HG03378 (cell line): ENCODE measurements around the gene SESN3.
"Not testable (repeated sequence)": the region's sequence is repeated elsewhere in the genome, so short reads cannot be mapped to it uniquely, and the experiment has no call there.

Source experiments
- ATAC-seq: cut with Tn5 transposase; IDR thresholded peaks from one replicate; pipeline ENCODE4 v1.9.1; 2021; ENCODE audit warnings: mild to moderate bottlenecking, moderate library complexity; ENCODE audit not compliant: unreplicated experiment

SESN3 gene

DNA sequence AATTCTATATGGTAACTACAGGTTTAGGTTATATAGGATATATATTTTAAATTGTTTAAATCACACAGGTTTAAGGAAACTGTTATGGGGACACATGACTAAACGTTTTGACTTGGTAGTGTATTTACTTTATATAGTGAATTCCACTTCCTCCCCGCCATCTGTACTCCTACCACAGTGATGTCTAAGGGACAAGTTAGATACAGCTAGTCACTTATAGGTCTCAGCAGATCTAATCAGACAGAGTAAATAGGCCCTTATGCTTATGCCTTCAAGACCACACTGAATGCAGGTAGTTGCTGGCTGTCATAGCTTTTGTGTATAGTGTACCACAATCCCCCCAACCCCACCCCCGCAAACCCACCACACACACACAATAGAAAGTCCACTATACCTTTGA is 8.2 kb downstream of the SESN3 start:
- no peak for ATAC-seq

DNA sequence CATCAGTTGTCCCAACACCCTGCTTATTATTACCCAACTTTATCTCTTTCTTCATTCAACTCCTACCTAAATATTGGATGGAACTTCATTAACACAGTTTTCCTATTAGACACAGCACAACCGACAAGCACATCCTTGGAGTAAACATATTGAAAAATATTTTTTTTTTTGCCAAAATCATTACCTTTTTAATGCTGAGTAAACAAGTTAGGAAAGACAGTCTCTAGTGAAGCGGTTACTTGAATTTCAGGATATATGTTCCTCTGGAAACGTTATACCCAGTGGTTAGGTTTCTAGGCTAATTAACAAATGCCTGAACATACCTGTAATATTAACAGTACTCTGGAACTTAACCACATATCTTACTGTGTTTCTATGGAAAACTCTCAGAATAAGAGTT is 11.4 kb downstream of the SESN3 start:
- no peak for ATAC-seq

DNA sequence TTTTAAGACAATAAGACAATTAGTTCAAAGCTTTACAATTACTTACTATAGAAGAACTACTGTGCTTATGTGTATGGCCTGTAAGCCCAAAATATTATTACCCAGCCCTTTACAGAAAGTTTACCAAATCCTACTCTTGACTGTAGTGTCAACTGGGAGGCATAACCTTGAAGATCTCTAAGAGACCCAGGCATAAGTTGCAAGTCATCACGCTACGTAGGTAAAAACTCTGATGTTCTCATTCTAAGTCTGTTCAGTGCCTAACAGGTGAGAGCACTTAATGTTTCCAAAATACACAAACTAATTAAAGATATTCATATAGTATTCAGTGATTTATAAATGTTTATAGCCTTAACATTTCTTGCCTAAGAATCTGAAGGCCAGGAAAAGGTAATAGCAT is 12.9 kb downstream of the SESN3 start:
- no peak for ATAC-seq

DNA sequence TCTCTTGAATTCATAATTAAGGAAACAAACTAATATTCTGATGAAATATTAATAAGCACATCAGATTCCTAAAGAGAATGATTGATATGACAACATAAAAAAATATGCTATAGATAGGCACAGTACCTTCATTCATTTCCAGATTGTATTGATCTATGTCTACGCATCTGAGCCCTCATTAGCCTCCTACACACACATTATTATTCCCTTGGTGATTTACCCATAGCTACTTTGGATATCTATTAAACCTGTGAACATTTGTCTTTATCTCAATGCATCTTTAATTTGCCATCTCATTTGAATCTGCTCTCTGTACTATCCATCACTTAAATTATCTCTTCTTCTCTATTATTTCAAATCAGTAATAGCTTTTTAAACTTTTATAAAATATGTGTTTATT is 18.4 kb downstream of the SESN3 start:
- no peak for ATAC-seq

DNA sequence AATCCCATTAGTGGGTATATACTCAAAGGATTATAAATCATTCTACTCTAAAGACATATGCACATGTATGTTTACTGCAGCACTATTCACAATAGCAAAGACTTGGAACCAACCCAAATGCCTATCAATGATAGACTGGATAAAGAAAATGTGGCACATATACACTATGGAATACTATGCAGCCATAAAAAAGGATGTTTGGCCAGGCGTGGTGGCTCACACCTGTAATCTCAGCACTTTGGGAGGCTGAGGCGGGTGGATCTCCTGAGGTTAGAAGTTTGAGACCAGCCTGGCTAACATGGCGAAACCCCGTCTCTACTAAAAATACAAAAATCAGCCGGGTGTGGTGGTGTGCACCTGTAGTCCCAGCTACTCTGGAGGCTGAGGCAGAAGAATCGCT is 21.5 kb downstream of the SESN3 start:
- not testable (repeated sequence) for ATAC-seq

DNA sequence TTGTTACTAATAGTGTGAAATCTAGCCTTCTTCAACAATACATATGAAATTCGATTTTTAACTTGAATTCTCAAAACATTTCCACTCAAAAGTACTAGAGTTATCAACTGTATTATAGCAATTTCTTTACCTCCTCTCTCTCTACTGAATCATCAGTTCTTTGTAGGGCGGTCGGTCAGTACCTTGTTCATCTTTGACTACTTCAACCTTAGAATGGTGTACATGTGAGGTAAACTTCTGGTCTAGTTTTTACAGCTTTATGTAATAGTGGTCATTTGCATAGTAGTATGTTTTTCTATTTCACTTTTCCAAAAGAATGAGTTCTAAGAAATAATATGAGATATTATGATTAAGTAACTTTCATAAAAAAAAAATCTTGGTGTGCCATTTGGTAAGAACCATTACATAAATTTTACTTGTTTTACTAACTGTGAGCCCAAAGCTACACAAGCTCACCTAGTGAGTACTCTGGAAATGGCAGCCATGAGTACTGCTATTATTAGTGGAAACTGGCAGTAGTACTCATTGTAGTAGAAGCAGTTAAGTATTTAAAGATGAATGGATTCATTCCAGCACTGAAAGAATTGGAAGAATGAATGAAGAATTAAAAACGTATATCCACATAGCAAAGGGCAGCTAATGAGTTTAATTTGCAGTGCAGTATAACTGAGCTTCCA is 30.1 kb downstream of the SESN3 start:
- no peak for ATAC-seq

DNA sequence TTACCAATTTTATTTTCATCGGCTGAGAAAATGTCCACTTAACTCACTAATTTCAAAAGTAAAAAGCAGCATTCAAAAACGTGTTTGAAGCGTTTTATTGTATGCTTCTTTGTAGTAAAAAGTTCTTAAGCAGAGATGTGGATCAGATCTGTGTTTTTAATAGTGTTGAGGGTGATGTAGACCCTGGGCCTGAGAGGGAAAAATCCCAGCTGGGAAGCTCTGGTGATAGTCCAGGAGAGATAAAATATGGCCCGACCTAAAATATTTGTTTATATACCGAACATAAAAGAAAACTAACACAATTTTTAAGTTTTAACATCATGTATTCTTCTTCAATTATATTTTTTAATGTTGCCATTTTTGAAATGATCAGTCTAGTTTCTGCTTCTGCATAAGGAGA is 35.2 kb downstream of the SESN3 start:
- no peak for ATAC-seq

DNA sequence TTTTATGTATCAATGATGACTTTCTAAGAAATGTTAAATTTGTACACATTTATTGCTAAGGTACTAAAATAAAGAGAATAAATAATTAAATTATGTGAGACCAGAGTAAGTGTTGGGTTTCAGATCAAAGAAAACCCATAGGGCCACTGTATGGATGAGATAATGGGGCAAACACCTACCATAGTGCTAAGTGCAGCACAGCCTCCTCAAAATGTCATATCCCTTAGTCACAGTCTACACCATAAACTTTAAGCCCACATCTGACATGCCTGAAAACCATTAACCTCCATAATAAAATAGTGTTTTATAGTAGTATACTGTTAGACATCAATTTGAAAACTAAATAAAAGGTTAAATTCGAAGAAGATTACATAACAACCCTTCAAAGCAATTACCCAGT is 37.5 kb downstream of the SESN3 start:
- no peak for ATAC-seq

DNA sequence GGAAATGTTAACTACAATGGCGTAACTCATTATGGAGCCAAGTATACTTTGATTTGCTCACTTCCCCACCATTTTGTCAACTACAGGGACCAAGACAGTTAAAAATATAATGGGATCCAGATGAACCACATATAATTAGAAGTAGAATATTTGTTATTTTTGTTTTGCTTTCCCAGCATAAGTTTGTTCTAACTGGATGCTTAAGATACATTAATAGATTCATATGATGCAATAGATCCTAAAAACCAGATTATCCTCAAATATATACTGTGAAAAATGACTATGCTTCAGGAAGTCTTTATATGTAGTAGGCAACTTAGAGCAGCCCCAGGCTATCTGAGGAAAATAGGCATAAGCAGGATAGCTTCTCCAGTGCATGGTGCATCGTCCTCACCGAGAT is 38.3 kb downstream of the SESN3 start:
- ATAC-seq, result no peak

DNA sequence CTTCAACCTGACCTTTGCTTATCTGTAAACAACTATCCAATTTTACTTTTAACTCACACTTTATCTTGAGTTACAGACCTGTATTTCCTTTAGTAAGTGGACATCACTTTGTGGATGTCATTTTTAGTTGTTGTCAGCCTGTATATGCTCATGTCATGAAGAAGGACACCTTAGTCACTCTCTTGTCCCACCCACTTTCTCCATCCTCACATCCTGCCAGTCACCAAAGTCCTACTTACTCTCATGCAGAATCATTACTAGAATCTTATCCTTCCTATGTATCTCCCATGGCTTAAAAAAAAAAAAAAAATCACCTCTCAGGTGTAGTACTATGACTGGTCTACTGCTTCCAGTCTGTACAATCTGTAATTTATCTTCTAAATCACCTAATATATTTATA is 43.3 kb downstream of the SESN3 start:
- no peak for ATAC-seq

DNA sequence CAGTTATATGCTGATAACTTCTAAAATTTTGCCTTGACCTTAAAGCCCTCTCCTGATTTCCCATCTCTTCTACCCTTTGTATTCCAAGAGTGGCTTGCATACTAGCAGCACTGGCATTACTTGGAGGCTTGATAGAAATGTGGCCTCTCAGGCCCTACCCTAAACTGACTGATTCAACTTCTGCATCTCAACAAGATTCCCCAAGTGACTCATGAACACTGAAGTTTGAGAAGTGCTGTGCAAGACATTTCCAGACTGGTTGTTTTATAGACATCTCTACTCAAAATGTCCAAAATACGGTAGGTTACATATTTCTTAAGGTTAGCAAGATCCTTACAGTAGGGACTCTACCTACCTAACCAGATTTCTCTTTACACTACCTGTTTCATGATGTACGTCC is 48.6 kb downstream of the SESN3 start:
- no peak for ATAC-seq

DNA sequence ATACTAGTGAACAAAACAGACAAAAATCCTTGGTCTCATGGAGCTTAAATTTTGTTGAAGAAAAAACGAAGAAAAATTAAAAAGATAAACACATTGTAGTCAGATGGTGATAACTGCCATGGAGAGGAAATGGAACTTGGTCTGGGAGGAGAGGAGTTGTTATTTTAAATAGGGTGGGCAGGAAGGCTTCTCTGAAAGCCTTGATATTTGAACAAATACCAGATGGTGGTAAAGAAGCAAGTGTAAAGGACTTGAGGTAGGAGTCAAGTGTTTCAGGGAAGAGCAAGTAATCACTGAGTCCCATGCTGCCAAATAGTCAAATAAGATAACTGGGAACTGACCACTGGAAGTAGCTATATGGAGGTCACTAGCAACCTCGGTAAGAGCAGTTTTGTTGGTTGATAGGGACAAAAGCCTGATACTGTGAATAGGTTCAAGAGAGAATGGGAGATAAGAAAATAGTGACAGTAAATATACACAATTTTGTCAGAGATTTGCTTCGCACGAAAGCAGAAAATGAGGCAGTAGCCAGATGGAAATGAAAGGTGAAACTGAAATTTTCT is 55.1 kb downstream of the SESN3 start:
- no peak for ATAC-seq

DNA sequence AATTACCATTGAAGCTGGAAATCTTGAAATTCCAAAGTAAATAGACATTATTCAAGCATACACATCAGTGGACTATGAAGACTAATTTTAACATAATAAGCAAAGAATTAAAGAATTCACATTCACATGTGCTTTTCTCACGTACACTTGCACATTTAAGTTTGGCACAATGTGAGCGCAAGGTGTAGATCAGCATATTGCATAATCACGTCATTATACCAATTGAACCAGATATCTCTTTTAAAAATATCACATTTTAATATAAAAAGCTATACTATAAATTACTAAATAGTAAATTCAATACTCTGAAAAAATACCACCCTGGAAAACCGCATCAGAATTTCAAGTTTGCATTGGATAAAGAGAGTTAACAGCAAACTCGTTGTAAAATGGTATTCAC is 60.7 kb downstream of the SESN3 start:
- no peak for ATAC-seq

DNA sequence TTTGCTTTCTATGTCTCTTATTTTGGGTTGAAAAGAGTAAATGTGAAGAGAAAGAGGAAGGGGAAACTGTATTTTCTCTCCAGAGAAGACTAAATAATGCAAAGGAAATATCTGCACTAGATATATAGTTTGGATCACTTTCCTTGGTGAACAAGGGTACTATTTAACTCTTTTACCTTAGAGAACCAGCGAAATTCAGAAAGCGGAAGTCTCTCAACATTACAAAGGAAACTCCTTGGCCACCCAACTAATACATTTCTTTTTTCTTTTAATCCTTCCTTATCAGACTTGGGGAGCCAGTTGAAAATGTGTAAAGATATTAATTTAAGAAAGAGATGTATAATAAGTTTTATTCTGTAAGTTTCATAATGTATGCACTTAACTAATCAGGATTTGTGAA is 64.2 kb downstream of the SESN3 start:
- no peak for ATAC-seq

DNA sequence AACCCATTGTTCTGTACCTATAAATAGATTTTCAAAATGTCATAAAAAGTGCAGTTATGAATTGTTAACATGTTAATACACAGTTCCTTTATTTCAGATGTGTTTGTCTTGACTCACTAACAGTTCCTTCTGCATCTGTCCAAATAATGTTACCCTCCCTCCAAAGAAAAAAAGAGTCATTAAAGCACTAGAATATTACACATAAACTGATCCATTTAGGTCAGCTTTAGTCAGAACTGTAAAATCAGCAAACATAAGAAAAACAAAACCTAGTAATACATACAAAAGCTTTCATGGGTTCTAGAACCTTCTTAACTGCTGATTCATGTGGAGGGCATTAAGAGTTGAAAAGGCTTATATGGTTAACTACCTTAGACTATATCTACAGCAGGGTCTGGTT is 65.4 kb downstream of the SESN3 start:
- no peak for ATAC-seq

DNA sequence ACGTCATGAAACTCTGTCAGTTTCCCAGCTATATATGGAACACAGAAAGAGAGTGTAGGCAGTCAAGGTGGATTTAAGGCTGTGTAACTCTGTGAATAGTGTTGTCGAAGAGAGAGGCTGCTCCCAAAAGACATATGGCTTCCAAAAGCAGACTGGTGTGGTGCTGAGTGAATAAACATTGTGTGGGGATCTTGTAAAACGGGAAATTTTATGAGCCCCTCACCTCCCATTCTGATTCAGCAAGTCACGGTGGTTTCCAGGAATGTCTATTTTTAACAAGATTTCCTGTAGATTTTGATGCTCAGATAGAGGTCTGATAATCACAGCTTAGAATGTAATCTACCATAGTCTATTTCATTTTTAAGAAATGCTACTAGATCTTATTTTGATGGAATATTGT is 67.9 kb downstream of the SESN3 start:
- no peak for ATAC-seq

DNA sequence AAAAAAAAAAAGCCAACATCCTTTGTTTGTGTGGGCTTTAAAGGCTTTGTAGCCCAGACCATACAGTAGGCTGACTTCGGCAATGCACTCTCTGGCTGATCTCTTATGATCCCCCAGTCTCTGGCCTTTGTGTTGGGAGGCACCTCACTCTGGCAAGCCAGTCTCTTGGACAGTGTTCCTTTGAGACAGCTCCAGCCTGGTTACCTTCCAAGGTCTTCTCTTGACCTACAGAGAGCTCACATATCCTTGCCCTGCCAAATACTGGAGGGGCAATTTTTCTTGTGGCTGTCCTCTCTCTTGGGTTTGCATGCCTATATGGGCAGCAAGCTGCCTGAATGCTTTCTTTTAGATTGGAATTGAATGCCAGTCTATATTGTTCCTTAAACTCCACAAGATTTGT is 69.8 kb downstream of the SESN3 start:
- no peak for ATAC-seq

DNA sequence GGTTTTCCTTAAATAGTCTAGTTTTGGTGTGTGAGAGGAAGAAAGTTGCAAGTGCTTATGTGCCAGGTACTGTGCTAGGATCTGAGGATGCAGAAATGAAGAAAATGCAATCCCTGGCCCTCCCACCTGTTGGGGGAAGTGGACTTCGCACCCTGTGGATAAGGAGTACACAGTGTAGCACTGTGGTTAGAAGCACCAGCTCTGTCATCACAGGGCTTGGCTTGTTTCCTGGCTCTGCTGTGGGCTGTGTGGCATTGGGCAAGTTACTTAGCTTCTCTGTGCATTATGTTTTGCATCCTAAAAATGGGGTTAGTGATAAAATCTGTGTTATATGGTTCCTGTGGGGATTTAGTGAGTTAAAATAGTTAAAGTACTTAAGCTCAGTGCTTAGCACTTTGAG is 73.2 kb downstream of the SESN3 start:
- no peak for ATAC-seq

DNA sequence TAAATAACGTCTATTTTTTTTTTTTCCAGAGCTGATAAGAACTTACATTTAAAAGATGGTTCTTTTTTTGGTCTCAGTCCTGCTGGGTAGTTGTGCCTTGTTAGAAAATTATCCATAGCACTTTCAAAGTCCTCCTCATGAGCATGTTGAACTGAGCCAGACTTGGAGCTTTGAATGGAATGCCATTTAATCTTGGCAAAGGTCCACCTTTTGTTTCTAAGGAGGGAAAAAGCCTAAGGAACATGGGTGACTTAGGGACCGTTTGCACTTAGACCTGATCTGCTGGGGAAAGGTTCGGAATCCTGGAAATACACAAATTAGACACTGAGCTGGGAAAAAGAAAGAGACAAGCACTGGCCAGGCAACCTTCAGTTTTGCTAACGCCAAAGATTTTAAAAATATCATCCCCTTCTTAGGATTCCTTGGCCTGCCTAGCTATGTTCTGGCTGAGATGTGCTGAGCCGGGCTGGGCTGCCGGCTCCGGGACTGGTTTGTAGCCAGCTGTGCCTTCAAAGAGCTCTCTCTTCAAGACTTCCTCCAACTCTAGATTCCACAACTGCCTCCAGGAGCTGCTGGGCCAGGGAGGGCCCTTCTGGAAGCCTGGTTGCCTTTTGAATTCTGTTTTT is 74.0 kb downstream of the SESN3 start:
- ATAC-seq, result no peak

DNA sequence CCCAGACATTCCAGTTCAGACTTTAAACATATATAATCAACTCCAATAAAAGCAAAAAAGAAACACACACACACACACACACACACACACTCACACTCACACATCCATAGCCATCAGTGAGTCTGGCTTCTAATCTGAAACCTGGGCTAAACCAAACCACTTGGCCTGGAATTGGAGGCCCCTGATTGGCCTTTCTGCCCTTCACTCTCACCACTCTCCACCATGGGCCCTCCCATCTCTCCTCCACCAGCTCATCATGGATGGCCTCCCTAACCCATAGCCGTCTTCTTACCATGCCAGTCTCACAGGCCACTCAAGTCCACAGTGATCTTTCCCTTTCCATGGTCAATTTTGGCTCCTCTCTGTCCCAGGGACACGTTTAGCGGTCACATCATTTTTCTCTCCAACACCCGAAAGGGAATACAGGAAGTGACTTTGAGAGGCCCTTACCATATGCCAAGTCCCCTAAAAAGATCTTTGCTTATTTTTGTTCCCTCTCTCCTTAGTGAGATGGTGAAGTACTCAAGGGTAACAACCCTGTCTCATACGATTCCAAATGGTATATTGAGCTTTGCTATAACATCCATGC is 74.8 kb downstream of the SESN3 start:
- ATAC-seq, result no peak

DNA sequence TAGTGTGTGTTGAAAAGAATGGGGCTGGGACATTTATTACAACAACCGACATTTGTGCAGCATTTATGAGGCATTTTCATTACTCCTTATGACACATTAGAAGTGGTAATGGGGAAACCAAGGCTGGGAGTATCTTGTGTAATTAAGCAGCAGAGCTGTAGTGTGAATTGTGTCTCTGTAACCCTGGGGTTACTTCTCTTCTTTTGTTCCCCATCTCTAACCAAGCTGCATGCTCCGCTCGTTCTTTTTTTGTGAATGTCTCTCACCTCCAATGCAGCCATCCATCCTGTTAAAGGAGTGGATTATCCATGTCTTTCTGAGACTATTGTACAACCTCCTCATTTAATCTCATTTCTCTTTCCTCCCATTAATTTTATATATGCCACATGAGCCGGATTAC is 75.6 kb downstream of the SESN3 start:
- ATAC-seq, result no peak

DNA sequence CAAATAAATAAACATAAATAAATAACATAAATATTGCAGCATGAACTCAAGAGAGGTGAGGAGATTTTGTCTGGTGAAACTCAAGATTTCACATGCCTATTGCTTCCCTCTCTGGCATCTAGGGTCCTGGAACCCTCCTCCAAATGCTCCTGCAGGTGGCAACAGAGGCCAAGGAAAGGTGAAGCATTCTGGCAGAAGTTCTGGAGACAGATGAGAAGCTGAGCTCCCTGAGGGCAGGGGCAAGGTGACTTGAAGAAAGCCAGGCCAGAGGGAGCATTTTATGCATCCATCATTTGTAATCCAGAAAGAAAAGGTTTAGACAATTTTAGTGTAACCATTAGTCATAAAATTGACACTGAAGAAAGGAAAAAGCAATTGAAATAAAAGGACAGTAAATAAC is 76.5 kb downstream of the SESN3 start:
- no peak for ATAC-seq
